ENCODE data around the gene CCDC175.

GRCh38 chr14:59481407-59481806, 95.2 kb downstream of the CCDC175 start:
- TF ChIP-seq POLR2A (IDR thresholded peaks at IDR 0.05): no peak
- no peak for TF ChIP-seq CTCF (IDR thresholded peaks at IDR 0.05)
- TF ChIP-seq POLR2AphosphoS5 (IDR thresholded peaks at IDR 0.05; ENCODE audit: insufficient read depth in 1 of 2, low read depth in 1 of 2): no peak

Measured in vagina (tissue), 2 donors.